RWPE2 (cell line): ENCODE results near the gene MCF2L2.
A peak's percentile ranks its signal among the peaks of the same experiment; 100 is the strongest.

ENCODE experiments used
- ATAC-seq: fragments of 200-7000 bp; cut with Tn5 transposase; 3 replicates; pipeline ENCODE4 v1.9.1; 2021; ENCODE audit warnings: low read depth
- DNase-seq: peaks from one replicate; pipeline ENCODE4 v3.0.0-alpha.2; 2020; ENCODE audit warnings: low spot score
- H3K27ac ChIP-seq: fragments of 450-650 bp; 2 replicates; pipeline ENCODE4 v1.5.1; 2017; ENCODE audit warnings: mild to moderate bottlenecking; ENCODE audit not compliant: poor library complexity, severe bottlenecking
- H3K27me3 ChIP-seq: fragments of 250-450 bp; sonication (Bioruptor Pico); 2 replicates; pipeline ENCODE4 v1.5.1; 2021; ENCODE audit warnings: mild to moderate bottlenecking, moderate library complexity; ENCODE audit not compliant: insufficient read depth, poor library complexity, severe bottlenecking
- H3K36me3 ChIP-seq: fragments of 250-450 bp; sonication (Bioruptor Pico); 2 replicates; pipeline ENCODE4 v1.5.1; 2020; ENCODE audit warnings: low read depth, mild to moderate bottlenecking, moderate library complexity
- H3K4me1 ChIP-seq: fragments of 250-450 bp; sonication (Bioruptor Pico); 2 replicates; pipeline ENCODE4 v1.5.1; 2021; ENCODE audit warnings: mild to moderate bottlenecking, moderate library complexity; ENCODE audit not compliant: insufficient read depth, poor library complexity, severe bottlenecking
- H3K4me3 ChIP-seq: fragments of 250-450 bp; sonication (Bioruptor Pico); 2 replicates; pipeline ENCODE4 v1.5.1; 2021; ENCODE audit warnings: mild to moderate bottlenecking, moderate library complexity; ENCODE audit not compliant: severe bottlenecking
- H3K9me3 ChIP-seq: fragments of 250-450 bp; sonication (Bioruptor Pico); 2 replicates; pipeline ENCODE4 v1.5.1; 2021; ENCODE audit warnings: mild to moderate bottlenecking, moderate library complexity; ENCODE audit not compliant: severe bottlenecking
- CTCF ChIP-seq: fragments of 450-650 bp; IDR thresholded peaks from one replicate; pipeline ENCODE4 v1.5.1; 2017; ENCODE audit warnings: mild to moderate bottlenecking, moderate library complexity; ENCODE audit not compliant: poor library complexity, severe bottlenecking

MCF2L2 gene

GRCh38 chr3:183255348-183255730 is 173.1 kb downstream of the MCF2L2 start:
- Histone ChIP-seq H3K4me3 (peak overlapping the region; percentile 94), H3K27me3 (no peaks in the 10 kb centered on the region), H3K27ac (peak overlapping the region; percentile 94), H3K9me3 (peaks cover 1% of the 10 kb centered on the region), H3K36me3 (peaks cover 49% of the 10 kb centered on the region), H3K4me1 (peaks cover 47% of the 10 kb centered on the region)
- DNase-seq (no peak), ATAC-seq (peak; percentile 76)
- TF ChIP-seq CTCF, result no peak

- H3K4me1 ChIP-seq, result peaks cover 41% of the 10 kb centered on the region
- H3K9me3 ChIP-seq, result peaks cover 1% of the 10 kb centered on the region
- ATAC-seq, result peak; percentile 24; the same call in 2 of the 3 replicates
- peaks cover 45% of the 10 kb centered on the region for H3K36me3 ChIP-seq
- H3K27ac ChIP-seq, result peak overlapping the region; percentile 94
- no peak for TF ChIP-seq CTCF
- H3K4me3 ChIP-seq, result peak overlapping the region; percentile 94
- DNase-seq, result no peak
- no peaks in the 10 kb centered on the region for H3K27me3 ChIP-seq
Observed at GRCh38 chr3:183254487-183255347, 173.7 kb downstream of the MCF2L2 start.

DNA sequence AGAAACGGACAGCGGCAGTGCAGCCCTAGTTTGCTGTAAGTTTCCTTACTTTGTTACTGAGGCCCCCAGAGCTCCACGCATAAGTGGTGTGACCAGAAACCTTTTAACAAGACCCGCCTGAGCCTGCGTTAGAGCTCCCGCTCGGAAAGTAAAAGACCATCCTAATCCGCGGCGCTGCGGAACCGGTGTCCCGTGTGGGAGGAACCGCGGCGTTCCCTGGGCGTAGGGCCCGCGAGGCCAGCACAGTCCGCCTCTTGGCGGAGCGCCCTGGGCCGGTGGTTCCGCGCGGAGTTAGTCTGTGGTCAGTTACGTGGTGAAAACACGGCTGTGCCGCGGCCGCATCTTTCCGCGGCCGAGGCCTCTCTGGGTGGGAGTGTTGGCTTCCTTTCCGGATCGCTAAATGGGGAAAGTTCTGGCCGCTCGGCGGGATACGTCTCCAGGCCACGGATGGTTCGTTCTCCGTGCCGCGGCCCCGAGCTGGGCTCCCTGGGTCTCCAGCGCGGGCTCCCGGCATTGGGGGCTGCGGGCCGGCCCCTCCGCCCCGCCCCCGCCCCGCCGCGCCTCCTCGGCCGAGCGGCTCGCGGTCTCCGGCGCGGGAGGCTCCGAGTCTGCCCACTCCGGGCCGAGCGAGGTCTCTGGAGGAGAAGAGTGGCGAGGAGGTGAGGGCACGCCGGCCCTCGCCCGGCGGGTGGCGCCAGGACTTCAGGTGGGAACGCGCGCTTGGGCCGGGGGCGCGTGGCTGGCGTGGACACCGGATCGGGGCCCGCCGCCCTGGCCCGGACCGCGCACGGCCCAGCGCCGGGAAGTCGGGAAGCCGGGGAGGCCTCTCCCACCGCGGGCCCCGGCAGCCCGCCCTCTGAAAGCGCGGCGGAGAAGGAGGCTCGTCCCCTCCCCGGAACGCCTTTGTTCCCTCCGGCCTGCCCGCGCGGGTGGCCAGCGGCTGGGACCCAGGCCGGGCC is 174.6 kb downstream of the MCF2L2 start:
- ATAC-seq (peak; percentile 17), DNase-seq (no peak)
- H3K27me3 ChIP-seq, result no peaks in the 10 kb centered on the region
- peaks cover 1% of the 10 kb centered on the region for H3K9me3 ChIP-seq
- peak overlapping the region; percentile 94 for H3K4me3 ChIP-seq
- peak overlapping the region; percentile 94 for H3K27ac ChIP-seq
- H3K4me1 ChIP-seq, result peaks cover 32% of the 10 kb centered on the region
- peaks cover 35% of the 10 kb centered on the region for H3K36me3 ChIP-seq
- TF ChIP-seq CTCF, result peak; percentile 36

- Histone ChIP-seq H3K27ac (peak within 1 kb of the TSS; percentile 94), H3K4me3 (peak within 1 kb of the TSS; percentile 94), H3K36me3 (peaks cover 29% of the 10 kb centered on the region), H3K9me3 (peaks cover 1% of the 10 kb centered on the region), H3K4me1 (peaks cover 24% of the 10 kb centered on the region), H3K27me3 (no peaks in the 10 kb centered on the region)
- peak; percentile 69 for ATAC-seq
- DNase-seq, result peak; percentile 86
- TF ChIP-seq CTCF, result no peak
Observed at GRCh38 chr3:183252973-183253527, 175.4 kb downstream of the MCF2L2 start, which contains the start of gene B3GNT5. Gene B3GNT5 (plus strand): TSS chr3:183253253. CDS start chr3:183269799, 16,546 bp downstream.
